GM18951 (cell line): ENCODE measurements around the gene ATXN7L1.

Source experiments
- POLR2A ChIP-seq: IDR thresholded peaks from 4 replicates; pipeline ENCODE4 v1.6.1; 2011; ENCODE audit warnings: mild to moderate bottlenecking; ENCODE audit not compliant: insufficient read length, insufficient read depth; ENCODE audit errors: extremely low read depth
- in situ Hi-C: fragments of 300-500 bp; cut with MboI; formaldehyde crosslinking; loops from one replicate; pipeline ENCODE4 v1.12.0; 2022; ENCODE audit warnings: low sequenced_read_pairs, mixed read lengths, inconsistent platforms; ENCODE audit not compliant: unreplicated experiment

Gene ATXN7L1

DNA sequence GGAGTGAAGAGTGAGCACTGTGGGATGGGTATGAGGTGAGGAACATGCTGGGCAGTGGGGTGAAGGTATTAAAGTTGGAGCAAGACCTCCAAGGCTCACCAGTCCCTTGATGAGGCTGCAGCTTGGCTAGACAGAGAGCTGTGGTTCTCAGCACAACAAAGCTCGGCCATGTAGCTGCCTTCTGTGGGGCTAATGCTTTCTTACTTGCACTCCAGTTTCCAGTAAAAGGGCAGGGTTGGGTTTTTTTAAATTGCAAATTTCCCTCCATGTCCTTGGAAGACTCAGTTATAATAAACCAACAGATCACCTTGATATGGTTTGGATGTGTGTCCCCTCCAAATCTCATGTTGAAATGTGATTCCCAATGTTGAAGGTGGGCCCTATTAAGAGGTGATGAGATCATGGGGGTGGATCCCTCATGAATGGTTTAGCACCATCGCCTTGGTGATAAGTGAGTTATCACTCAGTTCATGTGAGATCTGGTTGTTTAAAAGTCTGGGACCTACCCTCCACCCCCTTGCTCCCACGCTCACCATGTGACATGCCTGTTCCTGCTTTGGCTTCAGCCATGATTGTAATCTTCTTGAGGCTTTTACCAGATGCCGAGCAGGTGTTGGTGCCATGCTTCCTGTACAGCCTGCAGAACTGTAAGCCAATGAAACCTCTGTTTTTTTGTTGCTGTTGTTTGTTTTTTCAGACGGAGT, 55.9 kb downstream of the ATXN7L1 start:
- in situ Hi-C loops = no loop called here
- no peak for TF ChIP-seq POLR2A

- in situ Hi-C loops = no loop called here
- TF ChIP-seq POLR2A = no peak
Measured at GRCh38 chr7:105819559-105819958, 56.8 kb downstream of the ATXN7L1 start.

DNA sequence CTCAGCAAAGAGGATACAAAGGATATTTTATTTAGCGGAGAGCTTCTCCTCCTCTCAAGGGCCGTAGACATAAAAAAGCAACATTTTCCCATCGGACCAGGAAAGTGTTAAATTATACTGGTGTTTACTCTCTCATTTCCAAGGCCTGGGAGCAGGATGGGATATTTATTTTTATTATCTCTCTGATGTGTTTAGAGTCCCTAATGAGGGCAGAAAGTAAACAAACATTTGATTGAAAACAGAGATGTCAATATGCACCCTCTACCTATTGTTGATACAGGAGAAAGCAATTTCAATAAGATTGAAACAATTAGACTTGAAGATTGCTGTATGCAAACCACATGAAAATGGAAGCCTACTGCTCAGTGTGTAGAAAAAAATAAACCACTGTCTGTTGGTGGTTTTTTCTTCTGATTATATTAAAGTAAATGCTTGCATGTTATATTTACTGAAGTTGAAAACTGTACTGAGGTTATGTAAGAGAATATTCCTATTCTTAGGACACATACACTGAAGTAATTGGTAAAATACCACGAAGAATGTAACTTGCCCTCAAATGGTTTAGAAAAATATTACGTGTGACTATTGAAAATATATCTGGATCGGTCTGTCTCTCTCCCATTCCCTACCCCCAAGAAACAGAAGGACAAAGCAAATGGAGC, 59.3 kb downstream of the ATXN7L1 start:
- TF ChIP-seq POLR2A = no peak
- in situ Hi-C loops = no loop called here

DNA sequence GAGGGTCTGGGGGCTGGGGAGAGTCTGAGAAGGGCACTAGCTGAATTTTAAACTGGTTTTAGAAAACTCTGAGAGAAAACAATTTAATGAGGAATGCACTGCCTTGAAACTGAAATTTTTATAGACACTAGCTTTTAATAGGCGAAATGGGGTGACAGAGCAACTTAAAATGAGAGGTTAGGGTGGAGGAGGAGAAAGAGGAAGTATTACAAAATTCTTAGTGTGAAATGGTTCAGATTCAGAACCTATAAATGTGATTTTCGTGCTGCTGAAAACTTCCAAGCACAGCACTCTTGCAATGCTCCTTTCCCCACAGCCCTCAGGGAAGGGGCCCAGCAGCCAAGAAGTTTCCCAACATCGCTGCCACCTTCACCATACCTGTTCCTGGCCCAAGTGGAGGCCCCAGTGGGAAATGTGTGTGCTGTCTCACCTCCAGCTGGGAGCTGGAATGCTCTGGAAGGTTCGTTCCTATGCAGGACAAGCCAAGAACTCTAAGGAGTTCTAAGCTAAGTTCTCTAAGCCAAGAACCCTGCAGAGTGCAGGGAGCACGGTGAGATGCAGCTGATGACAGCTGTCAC, 60.0 kb downstream of the ATXN7L1 start:
- in situ Hi-C loops = no loop called here
- no peak for TF ChIP-seq POLR2A

DNA sequence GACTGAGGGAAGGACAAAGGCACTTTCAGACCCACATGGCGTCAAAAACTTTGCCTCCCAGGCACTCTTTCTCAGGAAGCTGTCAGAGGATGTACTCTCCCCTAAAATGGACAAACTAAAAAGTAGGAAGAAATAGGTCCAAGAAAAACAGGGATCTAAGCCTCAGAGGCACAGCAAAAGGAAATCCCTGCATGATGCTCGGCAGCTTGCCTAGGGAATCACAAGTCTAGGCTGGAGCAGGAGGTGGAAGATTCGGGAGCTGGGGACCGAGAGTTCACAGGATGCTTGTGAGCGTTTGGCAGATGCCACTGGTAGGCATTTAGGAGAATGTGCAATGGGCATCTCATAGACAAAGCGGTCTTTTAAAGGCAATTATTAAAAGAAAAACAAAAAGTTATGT, 60.8 kb downstream of the ATXN7L1 start:
- TF ChIP-seq POLR2A = no peak
- in situ Hi-C loops = no loop called here

- no peak for TF ChIP-seq POLR2A
Measured at GRCh38 chr7:105814481-105814880, 61.9 kb downstream of the ATXN7L1 start.

GRCh38 chr7:105811189-105811847, 65.1 kb downstream of the ATXN7L1 start:
- in situ Hi-C loops = no loop called here
- TF ChIP-seq POLR2A = no peak

More at GRCh38 chr7:105814481-105814880, 61.9 kb downstream of the ATXN7L1 start:
- in situ Hi-C loops = no loop called here

DNA sequence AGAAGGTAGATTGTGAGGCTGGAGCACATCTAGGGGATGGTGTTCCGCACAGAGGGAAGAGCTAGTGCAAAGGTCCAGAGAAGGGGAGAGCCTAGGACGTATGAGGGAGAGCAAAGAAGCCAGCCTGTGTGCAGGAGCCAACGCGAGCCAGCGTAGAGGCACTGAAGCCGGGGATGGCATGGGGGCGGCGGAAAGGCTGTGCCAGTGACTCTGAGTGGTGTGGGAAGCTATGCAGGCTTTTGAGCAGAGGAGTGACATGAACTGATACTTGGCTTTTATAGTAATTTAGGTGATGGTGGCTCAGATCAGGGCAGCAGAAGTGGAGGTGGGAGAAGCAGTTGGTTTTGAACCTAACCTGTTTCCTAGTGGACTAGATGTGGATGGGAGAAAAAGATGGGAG, 65.8 kb downstream of the ATXN7L1 start:
- TF ChIP-seq POLR2A = no peak
- in situ Hi-C loops = no loop called here

DNA sequence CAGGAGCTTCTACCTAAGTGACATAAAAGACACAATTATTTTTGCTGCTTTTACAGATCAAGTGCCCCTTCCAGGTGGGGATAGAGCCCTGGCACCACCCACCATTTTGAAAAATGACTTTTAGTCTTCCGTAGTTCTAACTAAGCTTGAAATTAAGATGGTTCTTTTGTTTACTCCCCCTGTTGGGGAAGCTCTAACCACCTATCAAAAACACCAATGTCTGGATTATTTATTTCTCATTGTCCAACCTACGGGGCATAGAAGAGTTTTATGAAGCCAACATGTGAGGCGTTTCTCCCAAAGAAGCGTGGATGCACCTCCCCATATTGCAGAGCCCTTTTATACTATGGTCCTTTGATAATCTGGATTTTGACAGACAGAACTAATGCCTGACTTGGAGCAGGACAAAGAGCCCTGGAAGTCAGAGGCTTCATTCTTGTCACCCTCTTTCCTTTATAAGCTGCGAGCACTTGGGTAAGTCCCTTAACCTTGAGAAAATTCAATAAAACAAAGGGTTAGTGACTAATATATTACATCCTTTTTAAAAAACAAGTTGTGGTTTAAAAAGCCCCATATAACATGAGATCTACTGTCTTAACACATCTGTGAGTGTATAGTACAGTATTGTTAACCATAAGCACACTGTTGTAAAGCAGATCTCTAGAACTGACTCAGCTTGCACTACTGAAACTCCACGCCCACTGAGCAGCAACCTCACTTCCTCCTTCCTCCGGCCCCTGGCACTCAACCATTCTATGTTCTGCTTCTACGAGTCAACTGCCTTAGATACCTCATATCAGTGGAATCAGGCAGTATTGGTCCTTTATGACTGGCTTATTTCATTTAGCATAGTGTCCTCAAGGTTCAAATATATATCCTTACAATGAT, 67.5 kb downstream of the ATXN7L1 start:
- TF ChIP-seq POLR2A = no peak
- in situ Hi-C loops = no loop called here

DNA sequence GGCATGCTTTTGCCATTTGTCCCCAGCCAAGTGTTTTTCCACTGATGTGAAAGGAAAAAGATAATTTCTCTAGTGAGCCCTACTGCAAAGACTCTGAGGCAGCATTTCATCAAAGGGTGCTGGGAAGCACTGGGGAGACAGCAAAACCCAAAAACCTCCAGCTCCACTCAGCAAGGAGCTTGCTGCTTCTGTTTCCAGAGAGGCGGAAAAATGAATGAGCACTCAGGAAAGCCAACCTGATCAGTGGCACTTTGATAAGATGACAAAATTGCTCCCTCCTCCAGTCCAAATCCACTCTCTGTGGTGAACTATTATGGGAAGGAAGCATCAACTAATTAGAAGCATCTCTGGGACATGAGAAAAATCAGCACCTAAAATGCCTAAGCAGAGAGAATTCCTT, 68.2 kb downstream of the ATXN7L1 start:
- TF ChIP-seq POLR2A = no peak
- in situ Hi-C loops = no loop called here

- no peak for TF ChIP-seq POLR2A
- in situ Hi-C loops = no loop called here
Measured at GRCh38 chr7:105807448-105807762, 69.0 kb downstream of the ATXN7L1 start.

GRCh38 chr7:105806592-105807447, 69.6 kb downstream of the ATXN7L1 start:
- no peak for TF ChIP-seq POLR2A
- in situ Hi-C loops = no loop called here
